ENCODE data around the gene RARB.

Gene RARB

GRCh38 chr3:25619382-25619781 lies 191.3 kb downstream of the RARB start:
- DNase-seq = no peak

- DNase-seq = no peak
Observed at GRCh38 chr3:25620493-25620892, 192.4 kb downstream of the RARB start.

GRCh38 chr3:25621087-25621486 lies 193.0 kb downstream of the RARB start:
- DNase-seq = no peak

- no peak for DNase-seq
Observed at GRCh38 chr3:25631989-25632388, 203.9 kb downstream of the RARB start.

GRCh38 chr3:25633919-25634318 lies 205.9 kb downstream of the RARB start:
- DNase-seq = no peak

GRCh38 chr3:25635038-25635437 lies 207.0 kb downstream of the RARB start:
- no peak for DNase-seq

Data from DMS53 (cell line).